Measurements from ENCODE around the gene IRF2BP2.

IRF2BP2 gene

DNA sequence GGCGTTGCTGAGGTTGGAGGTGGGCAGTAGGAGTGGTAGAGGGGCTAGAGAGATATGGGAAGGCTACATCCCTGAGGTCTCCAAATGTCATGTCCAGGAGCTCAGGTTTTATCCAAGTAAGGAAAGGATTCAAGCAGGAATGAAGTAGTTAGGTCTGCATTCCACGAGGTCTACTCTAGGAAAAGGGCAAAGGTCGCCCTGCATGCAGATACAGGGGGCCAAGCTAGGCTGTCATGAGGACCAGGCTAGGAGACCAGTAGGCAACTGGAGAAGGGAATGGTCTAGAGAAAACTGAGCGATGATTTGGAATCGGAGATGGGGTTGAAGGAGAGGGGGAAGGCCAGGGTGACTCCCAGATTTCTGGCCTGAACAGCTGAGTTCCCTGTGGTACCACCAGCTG, 48.7 kb downstream of the IRF2BP2 start:
- no peaks in the 10 kb centered on the region for H3K9me2 ChIP-seq (replicated peaks; ENCODE audit: insufficient read depth, low read length)
- no peaks in the 10 kb centered on the region for H3F3A ChIP-seq (ENCODE audit: insufficient read depth, low read length)
- TF ChIP-seq EZH2phosphoT487 (IDR thresholded peaks at IDR 0.05; ENCODE audit: low read length) (no peak), EZH2 (optimal IDR thresholded peaks at IDR 0.05; ENCODE audit: low read depth, low read length) (no peak)
- TF ChIP-seq, protein P1, sequence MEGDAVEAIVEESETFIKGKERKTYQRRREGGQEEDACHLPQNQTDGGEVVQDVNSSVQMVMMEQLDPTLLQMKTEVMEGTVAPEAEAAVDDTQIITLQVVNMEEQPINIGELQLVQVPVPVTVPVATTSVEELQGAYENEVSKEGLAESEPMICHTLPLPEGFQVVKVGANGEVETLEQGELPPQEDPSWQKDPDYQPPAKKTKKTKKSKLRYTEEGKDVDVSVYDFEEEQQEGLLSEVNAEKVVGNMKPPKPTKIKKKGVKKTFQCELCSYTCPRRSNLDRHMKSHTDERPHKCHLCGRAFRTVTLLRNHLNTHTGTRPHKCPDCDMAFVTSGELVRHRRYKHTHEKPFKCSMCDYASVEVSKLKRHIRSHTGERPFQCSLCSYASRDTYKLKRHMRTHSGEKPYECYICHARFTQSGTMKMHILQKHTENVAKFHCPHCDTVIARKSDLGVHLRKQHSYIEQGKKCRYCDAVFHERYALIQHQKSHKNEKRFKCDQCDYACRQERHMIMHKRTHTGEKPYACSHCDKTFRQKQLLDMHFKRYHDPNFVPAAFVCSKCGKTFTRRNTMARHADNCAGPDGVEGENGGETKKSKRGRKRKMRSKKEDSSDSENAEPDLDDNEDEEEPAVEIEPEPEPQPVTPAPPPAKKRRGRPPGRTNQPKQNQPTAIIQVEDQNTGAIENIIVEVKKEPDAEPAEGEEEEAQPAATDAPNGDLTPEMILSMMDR (IDR thresholded peaks at IDR 0.05; ENCODE audit: low read length): no peak
- H3K79me2 ChIP-seq (ENCODE audit: low read length): no peaks in the 10 kb centered on the region
- no peak overlapping the region for H3K4me2 ChIP-seq (ENCODE audit: low read depth, low read length)
- no peak overlapping the region for H3K27ac ChIP-seq (ENCODE audit: low read length)
- no peaks in the 10 kb centered on the region for H3K4me1 ChIP-seq (ENCODE audit: low read length)
- no peaks in the 10 kb centered on the region for H3K36me3 ChIP-seq (replicated peaks; ENCODE audit: insufficient read depth, low read length)
- no peaks in the 10 kb centered on the region for H3K27me3 ChIP-seq (replicated peaks; ENCODE audit: insufficient read depth, low read length)
- no peaks in the 10 kb centered on the region for H3K9me3 ChIP-seq (replicated peaks; ENCODE audit: insufficient read depth, low read length)
- no peak overlapping the region for H3K4me3 ChIP-seq (ENCODE audit: low read length)
- H3K9ac ChIP-seq (ENCODE audit: low read length): no peak overlapping the region
- no peak for DNase-seq
- H2AFZ ChIP-seq (ENCODE audit: low read length): no peak overlapping the region
- no peaks in the 10 kb centered on the region for H4K20me1 ChIP-seq (ENCODE audit: insufficient read depth, low read length)

DNA sequence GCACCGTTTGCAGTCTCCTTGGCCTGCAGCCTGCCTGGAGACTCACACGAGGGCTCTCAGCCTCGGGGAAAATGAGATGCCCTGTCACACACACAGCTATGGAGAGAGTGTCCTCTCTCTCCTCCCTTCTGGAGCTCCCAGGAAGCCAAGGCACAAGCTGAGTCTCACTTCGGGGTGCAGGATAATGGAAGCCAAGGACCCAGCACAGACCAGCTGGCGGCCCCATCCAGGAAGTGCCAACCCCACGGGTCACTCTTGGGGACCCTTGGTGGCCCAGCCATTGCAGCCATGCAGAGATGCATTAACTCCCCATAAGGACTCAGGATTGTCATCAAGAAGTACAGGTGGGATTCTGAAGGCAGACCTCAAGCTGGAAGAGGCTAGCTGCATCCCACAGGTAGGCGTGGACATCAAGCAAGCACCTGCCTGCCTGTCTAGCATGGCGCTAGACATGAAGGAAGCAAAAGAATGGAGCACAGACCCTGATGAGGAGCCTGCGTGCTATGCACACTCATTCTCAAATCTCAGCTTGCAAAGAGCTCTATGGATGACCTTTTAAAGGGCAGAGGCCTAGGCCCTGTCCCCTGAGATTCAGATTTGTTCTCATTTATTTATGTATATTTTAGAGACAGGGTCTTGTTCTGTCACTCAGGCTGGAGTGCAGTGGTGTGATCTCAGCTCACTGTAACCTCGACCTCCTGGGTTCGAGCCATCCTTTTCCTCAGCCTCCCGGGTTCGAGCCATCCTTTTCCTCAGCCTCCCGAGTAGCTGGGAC, 49.9 kb downstream of the IRF2BP2 start:
- Histone ChIP-seq H3K27me3 (replicated peaks; ENCODE audit: insufficient read depth, low read length) (no peaks in the 10 kb centered on the region), H2AFZ (ENCODE audit: low read length) (no peak overlapping the region), H3K79me2 (ENCODE audit: low read length) (no peaks in the 10 kb centered on the region), H4K20me1 (ENCODE audit: insufficient read depth, low read length) (no peaks in the 10 kb centered on the region), H3K27ac (ENCODE audit: low read length) (no peak overlapping the region), H3K9me2 (replicated peaks; ENCODE audit: insufficient read depth, low read length) (no peaks in the 10 kb centered on the region), H3K9ac (ENCODE audit: low read length) (no peak overlapping the region), H3K4me3 (ENCODE audit: low read length) (no peak overlapping the region), H3F3A (ENCODE audit: insufficient read depth, low read length) (no peaks in the 10 kb centered on the region), H3K4me2 (ENCODE audit: low read depth, low read length) (no peak overlapping the region), H3K4me1 (ENCODE audit: low read length) (no peaks in the 10 kb centered on the region), H3K36me3 (replicated peaks; ENCODE audit: insufficient read depth, low read length) (no peaks in the 10 kb centered on the region), H3K9me3 (replicated peaks; ENCODE audit: insufficient read depth, low read length) (no peaks in the 10 kb centered on the region)
- no peak for DNase-seq
- TF ChIP-seq, protein P1 (IDR thresholded peaks at IDR 0.05; ENCODE audit: low read length): no peak
- TF ChIP-seq EZH2 (optimal IDR thresholded peaks at IDR 0.05; ENCODE audit: low read depth, low read length): no peak
- TF ChIP-seq EZH2phosphoT487 (IDR thresholded peaks at IDR 0.05; ENCODE audit: low read length): no peak

DNA sequence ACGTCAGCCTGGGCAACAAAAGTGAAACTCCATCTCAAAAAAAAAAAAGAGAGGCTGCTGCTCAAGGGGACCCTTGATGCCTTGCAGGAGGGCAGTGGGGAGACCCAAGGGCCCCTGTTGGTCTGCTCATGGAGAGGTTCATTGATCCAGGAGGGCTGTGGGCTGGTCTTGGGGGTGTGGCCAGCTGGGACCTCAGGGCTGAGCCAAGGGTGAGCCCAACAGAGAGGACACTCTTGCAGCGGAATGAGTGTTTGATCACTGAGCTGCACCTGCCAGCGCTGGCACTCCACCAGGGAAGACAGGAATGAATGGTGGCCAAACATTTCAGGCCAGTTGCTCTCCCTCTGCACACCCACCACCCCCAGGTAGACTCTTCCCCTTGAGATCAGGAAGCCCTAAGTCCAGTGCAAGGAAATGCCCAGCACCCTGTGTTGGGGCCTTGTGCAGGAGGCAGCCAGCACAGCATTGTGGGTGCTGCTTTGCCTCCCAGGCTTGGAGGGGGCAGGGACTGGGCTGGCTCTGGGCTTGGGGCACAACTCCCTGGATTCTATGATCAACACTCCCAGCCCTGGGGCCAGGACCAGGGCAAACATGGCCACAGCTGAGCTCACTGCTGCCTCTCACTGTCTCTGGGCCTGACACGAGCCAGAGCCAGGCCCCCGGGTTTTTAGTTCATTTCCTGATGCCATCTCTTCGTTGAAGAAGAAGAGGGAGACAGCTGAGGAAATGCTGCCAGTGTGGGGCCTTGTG, 50.7 kb downstream of the IRF2BP2 start:
- Histone ChIP-seq H3K27me3 (replicated peaks; ENCODE audit: insufficient read depth, low read length) (no peaks in the 10 kb centered on the region), H3K36me3 (replicated peaks; ENCODE audit: insufficient read depth, low read length) (no peaks in the 10 kb centered on the region), H3K4me3 (ENCODE audit: low read length) (no peak overlapping the region), H3K4me2 (ENCODE audit: low read depth, low read length) (no peak overlapping the region), H3K9me2 (replicated peaks; ENCODE audit: insufficient read depth, low read length) (no peaks in the 10 kb centered on the region), H3F3A (ENCODE audit: insufficient read depth, low read length) (no peaks in the 10 kb centered on the region), H3K27ac (ENCODE audit: low read length) (no peak overlapping the region), H3K4me1 (ENCODE audit: low read length) (no peaks in the 10 kb centered on the region), H3K9ac (ENCODE audit: low read length) (no peak overlapping the region), H3K9me3 (replicated peaks; ENCODE audit: insufficient read depth, low read length) (no peaks in the 10 kb centered on the region), H2AFZ (ENCODE audit: low read length) (no peak overlapping the region), H3K79me2 (ENCODE audit: low read length) (no peaks in the 10 kb centered on the region), H4K20me1 (ENCODE audit: insufficient read depth, low read length) (no peaks in the 10 kb centered on the region)
- no peak for DNase-seq
- TF ChIP-seq EZH2phosphoT487 (IDR thresholded peaks at IDR 0.05; ENCODE audit: low read length) (no peak), EZH2 (optimal IDR thresholded peaks at IDR 0.05; ENCODE audit: low read depth, low read length) (no peak)
- TF ChIP-seq, protein P1 (IDR thresholded peaks at IDR 0.05; ENCODE audit: low read length): no peak
